PC-9 (cell line): ENCODE measurements around the gene EMSY.

ENCODE experiments used
- EZH2 ChIP-seq: fragments of 200-600 bp; sonication (generic); IDR thresholded peaks from 2 replicates; pipeline ENCODE4 v1.8.0; 2017; ENCODE audit warnings: antibody characterized with exemption, low read depth
- TF ChIP-seq, protein P1 (sequence below): fragments of 200-600 bp; sonication (generic); conservative IDR thresholded peaks from 2 replicates; pipeline ENCODE4 v1.6.1; 2017; ENCODE audit warnings: mixed run types, antibody characterized with exemption, mild to moderate bottlenecking, moderate library complexity

DNA sequence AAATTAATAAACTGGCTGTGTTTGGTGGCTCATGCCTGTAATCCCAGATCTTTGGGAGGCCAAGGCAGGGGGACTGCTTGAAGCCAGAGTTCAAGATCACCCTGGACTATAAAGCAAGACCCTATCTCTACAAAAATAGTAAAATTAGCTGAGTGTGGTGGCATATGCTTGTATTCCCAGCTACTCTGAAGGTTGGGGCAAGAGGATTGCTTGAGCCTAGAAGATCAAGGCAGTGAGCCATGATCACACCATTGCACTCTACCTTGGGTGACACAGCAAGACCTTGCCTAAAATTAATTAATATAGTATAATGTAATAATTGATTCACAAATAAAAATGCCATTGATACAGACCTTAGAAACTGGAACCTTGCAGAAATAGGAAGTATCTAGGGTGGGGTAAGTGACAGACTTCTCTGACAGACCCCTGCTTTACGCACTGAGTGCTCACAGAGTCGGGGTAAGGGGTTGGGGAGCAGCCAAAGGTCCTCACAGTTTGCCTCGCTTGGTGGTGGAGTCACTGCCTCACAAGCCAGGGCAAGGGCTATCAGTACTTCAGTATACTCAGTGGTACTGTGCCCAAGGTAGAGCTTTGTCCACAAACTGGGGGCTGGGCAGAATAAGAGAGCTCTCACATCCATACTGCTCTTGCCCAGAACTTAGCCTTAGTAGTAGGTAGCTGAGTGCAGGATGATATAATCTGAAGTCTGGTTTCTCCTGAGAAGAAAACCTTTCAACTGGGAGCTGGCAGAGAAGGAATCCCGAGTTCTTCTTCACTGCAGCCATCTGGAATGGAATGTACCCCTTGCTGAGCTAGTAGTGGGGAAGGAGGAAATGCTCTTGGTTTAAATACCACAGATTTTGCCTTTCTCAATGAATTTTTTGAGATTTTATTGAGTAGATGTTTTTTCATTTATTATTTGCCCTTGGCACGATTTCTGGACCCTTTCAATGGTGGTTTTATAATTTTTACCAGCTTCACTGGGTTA, 65.5 kb downstream of the EMSY start:
- no peak for TF ChIP-seq EZH2
- TF ChIP-seq, protein P1, sequence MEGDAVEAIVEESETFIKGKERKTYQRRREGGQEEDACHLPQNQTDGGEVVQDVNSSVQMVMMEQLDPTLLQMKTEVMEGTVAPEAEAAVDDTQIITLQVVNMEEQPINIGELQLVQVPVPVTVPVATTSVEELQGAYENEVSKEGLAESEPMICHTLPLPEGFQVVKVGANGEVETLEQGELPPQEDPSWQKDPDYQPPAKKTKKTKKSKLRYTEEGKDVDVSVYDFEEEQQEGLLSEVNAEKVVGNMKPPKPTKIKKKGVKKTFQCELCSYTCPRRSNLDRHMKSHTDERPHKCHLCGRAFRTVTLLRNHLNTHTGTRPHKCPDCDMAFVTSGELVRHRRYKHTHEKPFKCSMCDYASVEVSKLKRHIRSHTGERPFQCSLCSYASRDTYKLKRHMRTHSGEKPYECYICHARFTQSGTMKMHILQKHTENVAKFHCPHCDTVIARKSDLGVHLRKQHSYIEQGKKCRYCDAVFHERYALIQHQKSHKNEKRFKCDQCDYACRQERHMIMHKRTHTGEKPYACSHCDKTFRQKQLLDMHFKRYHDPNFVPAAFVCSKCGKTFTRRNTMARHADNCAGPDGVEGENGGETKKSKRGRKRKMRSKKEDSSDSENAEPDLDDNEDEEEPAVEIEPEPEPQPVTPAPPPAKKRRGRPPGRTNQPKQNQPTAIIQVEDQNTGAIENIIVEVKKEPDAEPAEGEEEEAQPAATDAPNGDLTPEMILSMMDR = no peak
